Measurements from ENCODE around the gene A2M.

GRCh38 chr12:9135903-9136310 lies 20.2 kb upstream of the A2M start:
- TF ChIP-seq POLR2AphosphoS5 (IDR thresholded peaks at IDR 0.05; ENCODE audit: low read depth, low read length), result no peak
- no peak for TF ChIP-seq POU2F2 (IDR thresholded peaks at IDR 0.05; ENCODE audit: low read depth, low read length)
- TF ChIP-seq TAF1 (IDR thresholded peaks at IDR 0.05; ENCODE audit: low read depth, low read length), result no peak

Data from GM12891 (cell line).